Mesothelial cell of epicardium (in vitro differentiated cells): ENCODE measurements around the gene GMPR. TPM values are rescaled to one million over a fixed set of nuclear protein-coding genes. Genes with fewer than 3 reads are reported as not detected.

ENCODE experiments used
- DNase-seq, 2 experiments: peaks; one replicate each; pipeline ENCODE4 v3.0.0; 2021; ENCODE audit warnings: low spot score in 2 of 2; ENCODE audit not compliant: unreplicated experiment in 2 of 2
- H3K27ac Mint-ChIP-seq: 2 replicates; pipeline ENCODE4 v1.8.0; 2021; ENCODE audit warnings: mixed read lengths
- H3K27me3 Mint-ChIP-seq: 2 replicates; pipeline ENCODE4 v1.8.0; 2021; ENCODE audit warnings: low read depth, mixed read lengths
- H3K36me3 Mint-ChIP-seq: 2 replicates; pipeline ENCODE4 v1.8.0; 2021; ENCODE audit warnings: mixed read lengths
- H3K4me1 Mint-ChIP-seq: 2 replicates; pipeline ENCODE4 v1.8.0; 2021; ENCODE audit warnings: mixed read lengths
- H3K4me3 Mint-ChIP-seq: 2 replicates; pipeline ENCODE4 v1.8.0; 2021; ENCODE audit warnings: mild to moderate bottlenecking, moderate library complexity, mixed read lengths
- H3K9me3 Mint-ChIP-seq: 2 replicates; pipeline ENCODE4 v1.8.0; 2021; ENCODE audit warnings: mixed read lengths
- total RNA-seq: library from RNA; stranded (reverse); gene quantifications from 3 replicates; pipeline ENCODE4 v1.2.1, GENCODE V29; 2021
- TF ChIP-seq, protein P1 (sequence below): fragments of 200-600 bp; sonication (generic); IDR thresholded peaks from one replicate; pipeline ENCODE4 v1.5.0; 2021; ENCODE audit warnings: antibody characterized with exemption; ENCODE audit not compliant: unreplicated experiment

Gene GMPR
- total RNA-seq, 1 donor from 2014 or later = 4.0 TPM

GRCh38 chr6:16292942-16293341 lies 54.6 kb downstream of the GMPR start:
- Mint-ChIP-seq H3K4me1 (no peaks in the 10 kb centered on the region), H3K9me3 (no peaks in the 10 kb centered on the region)

DNA sequence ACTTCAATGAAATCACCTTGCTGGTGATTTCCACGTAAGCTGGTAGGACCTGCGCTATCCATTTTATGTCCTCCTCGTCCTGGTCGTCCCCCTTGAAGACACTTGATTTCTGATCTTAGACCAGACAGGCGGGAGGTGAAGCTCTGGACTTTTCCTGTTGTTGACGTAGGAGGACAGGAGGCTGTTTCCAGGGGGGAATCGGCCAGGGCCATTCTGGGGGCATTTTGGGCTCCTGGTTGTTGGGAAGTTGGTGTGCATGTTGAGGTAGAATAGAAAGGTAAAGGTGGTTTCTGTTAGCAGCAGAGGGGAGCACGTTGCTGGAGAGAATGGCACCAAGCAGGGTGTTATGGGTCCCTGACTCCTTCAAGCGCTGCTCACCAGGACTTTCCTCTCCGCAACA lies 56.0 kb downstream of the GMPR start:
- Mint-ChIP-seq H3K4me3 (no peak overlapping the region), H3K36me3 (no peaks in the 10 kb centered on the region), H3K27ac (no peak overlapping the region), H3K27me3 (peaks cover 2% of the 10 kb centered on the region), H3K4me1 (no peaks in the 10 kb centered on the region), H3K9me3 (no peaks in the 10 kb centered on the region)
- no peak for DNase-seq
- TF ChIP-seq, protein P1, sequence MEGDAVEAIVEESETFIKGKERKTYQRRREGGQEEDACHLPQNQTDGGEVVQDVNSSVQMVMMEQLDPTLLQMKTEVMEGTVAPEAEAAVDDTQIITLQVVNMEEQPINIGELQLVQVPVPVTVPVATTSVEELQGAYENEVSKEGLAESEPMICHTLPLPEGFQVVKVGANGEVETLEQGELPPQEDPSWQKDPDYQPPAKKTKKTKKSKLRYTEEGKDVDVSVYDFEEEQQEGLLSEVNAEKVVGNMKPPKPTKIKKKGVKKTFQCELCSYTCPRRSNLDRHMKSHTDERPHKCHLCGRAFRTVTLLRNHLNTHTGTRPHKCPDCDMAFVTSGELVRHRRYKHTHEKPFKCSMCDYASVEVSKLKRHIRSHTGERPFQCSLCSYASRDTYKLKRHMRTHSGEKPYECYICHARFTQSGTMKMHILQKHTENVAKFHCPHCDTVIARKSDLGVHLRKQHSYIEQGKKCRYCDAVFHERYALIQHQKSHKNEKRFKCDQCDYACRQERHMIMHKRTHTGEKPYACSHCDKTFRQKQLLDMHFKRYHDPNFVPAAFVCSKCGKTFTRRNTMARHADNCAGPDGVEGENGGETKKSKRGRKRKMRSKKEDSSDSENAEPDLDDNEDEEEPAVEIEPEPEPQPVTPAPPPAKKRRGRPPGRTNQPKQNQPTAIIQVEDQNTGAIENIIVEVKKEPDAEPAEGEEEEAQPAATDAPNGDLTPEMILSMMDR = no peak

More at GRCh38 chr6:16292942-16293341, 54.6 kb downstream of the GMPR start:
- H3K4me3 Mint-ChIP-seq = no peak overlapping the region
- H3K27ac Mint-ChIP-seq = no peak overlapping the region
- TF ChIP-seq, protein P1 = no peak
- H3K27me3 Mint-ChIP-seq = peaks cover 2% of the 10 kb centered on the region
- no peaks in the 10 kb centered on the region for H3K36me3 Mint-ChIP-seq
- DNase-seq = no peak

DNA sequence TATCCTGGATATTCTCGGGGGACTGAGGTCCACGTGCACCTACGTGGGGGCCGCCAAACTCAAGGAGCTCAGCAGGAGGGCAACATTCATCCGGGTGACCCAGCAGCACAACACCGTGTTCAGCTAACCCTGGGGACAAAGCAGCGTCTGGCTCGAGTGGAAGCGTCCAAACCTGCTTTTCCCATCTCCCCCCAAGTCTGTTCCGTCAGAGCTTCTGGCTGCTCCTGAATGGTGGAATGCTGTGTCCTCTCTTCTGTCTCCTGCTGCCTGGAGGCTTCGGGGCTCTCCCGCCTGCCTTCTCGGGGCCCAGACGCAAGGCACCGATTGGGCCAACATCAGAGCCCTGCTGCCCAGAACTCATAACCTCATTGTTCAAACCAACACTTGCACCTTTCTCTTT lies 56.7 kb downstream of the GMPR start:
- no peaks in the 10 kb centered on the region for H3K36me3 Mint-ChIP-seq
- TF ChIP-seq, protein P1 = no peak
- H3K4me1 Mint-ChIP-seq = no peaks in the 10 kb centered on the region
- no peak overlapping the region for H3K27ac Mint-ChIP-seq
- H3K9me3 Mint-ChIP-seq = no peaks in the 10 kb centered on the region
- no peak for DNase-seq
- peaks cover 2% of the 10 kb centered on the region for H3K27me3 Mint-ChIP-seq
- no peak overlapping the region for H3K4me3 Mint-ChIP-seq

DNA sequence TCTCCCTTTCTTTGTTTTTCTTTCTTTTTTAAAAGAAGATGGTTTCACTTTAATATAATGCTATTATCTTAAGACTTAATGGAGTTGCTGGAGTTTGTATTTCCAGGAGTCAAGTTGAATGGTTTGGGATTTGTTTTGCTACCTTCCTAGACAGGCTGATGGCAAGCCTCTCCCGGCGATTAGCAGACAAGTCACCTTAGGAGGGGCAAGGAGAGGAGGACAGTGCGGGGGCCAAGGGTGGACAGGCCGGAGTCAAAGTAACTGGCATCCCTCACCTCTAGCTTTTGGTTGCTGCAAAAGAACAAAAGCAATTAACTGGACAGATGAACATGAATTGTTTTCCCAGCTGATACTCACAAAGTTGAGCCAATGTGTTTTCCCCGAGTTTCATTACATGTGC lies 57.1 kb downstream of the GMPR start:
- peaks cover 2% of the 10 kb centered on the region for H3K27me3 Mint-ChIP-seq
- H3K27ac Mint-ChIP-seq = no peak overlapping the region
- no peaks in the 10 kb centered on the region for H3K36me3 Mint-ChIP-seq
- no peaks in the 10 kb centered on the region for H3K4me1 Mint-ChIP-seq
- no peaks in the 10 kb centered on the region for H3K9me3 Mint-ChIP-seq
- TF ChIP-seq, protein P1 = no peak
- H3K4me3 Mint-ChIP-seq = no peak overlapping the region
- no peak for DNase-seq

DNA sequence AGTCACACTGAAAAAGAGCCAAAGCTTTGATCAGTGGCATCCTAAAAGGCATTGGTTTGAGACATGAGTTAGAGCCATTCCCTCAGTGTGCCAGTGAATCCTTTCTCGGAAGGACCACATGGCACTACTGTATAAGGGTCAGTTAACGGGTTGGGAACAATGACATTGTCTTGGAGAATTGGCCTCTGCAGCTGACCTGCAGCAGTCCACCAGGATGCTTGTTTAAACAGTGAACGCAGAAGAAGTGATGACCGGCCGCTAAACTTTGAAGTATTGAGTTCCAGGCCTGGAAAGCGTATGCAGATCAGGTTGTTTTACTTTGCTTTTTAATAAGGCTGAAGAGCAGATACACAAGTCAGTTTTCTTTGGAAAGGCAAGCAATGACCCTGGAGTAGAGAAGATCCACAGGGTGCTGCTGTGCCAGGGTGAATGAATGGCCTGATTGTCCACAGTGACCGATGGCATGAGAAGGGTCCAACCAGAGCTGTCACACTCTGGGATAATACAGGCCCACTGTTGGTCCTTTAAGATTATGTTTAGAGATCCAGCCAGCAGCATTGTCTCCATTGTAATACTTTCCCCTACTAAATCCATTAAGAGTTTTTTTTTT lies 57.8 kb downstream of the GMPR start:
- Mint-ChIP-seq H3K9me3 (no peaks in the 10 kb centered on the region), H3K36me3 (no peaks in the 10 kb centered on the region), H3K4me1 (no peaks in the 10 kb centered on the region), H3K27me3 (peaks cover 2% of the 10 kb centered on the region), H3K27ac (no peak overlapping the region), H3K4me3 (no peak overlapping the region)
- TF ChIP-seq, protein P1 = no peak
- no peak for DNase-seq

DNA sequence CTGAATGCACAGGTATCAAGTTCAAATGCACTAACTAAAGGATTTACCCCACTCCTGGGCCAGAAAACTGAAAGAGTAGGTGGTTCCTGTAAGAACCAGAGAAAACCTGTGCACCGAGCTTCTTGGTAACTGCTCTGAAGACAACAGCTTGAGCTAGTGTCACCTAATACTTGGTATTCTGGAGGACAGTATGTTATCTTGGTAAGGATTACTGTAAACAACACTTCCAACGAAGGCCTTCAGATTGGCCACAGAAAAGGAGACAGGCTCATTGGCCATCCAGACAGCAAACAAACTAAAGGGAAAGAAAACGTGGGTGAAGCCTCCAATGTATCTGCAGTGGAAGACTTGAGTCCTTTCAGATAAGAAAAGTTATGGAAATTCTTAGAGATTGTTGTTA lies 61.5 kb downstream of the GMPR start:
- H3K9me3 Mint-ChIP-seq = no peaks in the 10 kb centered on the region
- TF ChIP-seq, protein P1 = no peak
- H3K4me1 Mint-ChIP-seq = no peaks in the 10 kb centered on the region
- H3K27ac Mint-ChIP-seq = no peak overlapping the region
- H3K4me3 Mint-ChIP-seq = no peak overlapping the region
- DNase-seq = no peak
- peaks cover 5% of the 10 kb centered on the region for H3K36me3 Mint-ChIP-seq
- H3K27me3 Mint-ChIP-seq = no peaks in the 10 kb centered on the region
